ENCODE data around the gene TRAF5. TPM values are rescaled to one million over a fixed set of nuclear protein-coding genes. Genes with fewer than 3 reads are reported as not detected.

The TRAF5 gene
- total and polyA plus RNA-seq, 2 of the 4 experiments (the other 2 are of a cell fraction) = 10.0 to 14.7 TPM

DNA sequence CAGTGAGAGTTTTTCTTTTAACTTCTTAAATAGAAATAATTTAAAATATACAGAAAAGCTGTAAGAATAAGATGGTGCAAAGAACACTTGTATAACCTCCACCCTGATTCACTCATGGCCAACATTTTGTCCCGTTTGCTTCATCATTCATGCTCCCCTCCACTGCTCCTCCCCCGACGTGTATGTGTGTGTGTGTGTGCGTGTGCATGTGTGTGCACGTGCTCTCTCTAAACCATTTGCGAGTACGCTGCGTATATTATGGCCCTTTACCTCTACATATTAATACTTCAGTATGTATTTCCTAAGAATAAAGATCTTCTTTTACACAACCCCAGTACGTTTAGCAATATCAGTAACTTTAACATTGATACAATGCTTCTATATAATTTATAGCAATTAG is 43.0 kb downstream of the TRAF5 start:
- ChIA-PET POLR2A (ENCODE audit: unreplicated experiment) (no interaction called here), CTCF (no interaction called here)
- Histone ChIP-seq H3K4me2 (ENCODE audit: low read depth, low read length) (no peak overlapping the region), H3K36me3 (ENCODE audit: control insufficient read depth, insufficient read depth, low read length) (peaks cover 15% of the 10 kb centered on the region), H4K91ac (ENCODE audit: insufficient read depth, low read depth, low read length) (no peak overlapping the region), H2AFZ (replicated peaks; ENCODE audit: low read length, poor library complexity) (no peak overlapping the region), H3K27ac (ENCODE audit: insufficient read depth, low read length) (no peak overlapping the region), H2BK15ac (ENCODE audit: low read depth, low read length) (no peak overlapping the region), H3K14ac (replicated peaks; ENCODE audit: low read depth, low read length) (no peak overlapping the region), H3K56ac (ENCODE audit: extremely low read depth, insufficient read depth, low read length) (no peak overlapping the region), H4K8ac (ENCODE audit: low read depth in 2 of 2, low read length in 2 of 2) (no peak overlapping the region), H3K4ac (ENCODE audit: low read depth, low read length) (no peak overlapping the region), H4K20me1 (ENCODE audit: insufficient read depth, low read length) (no peaks in the 10 kb centered on the region), H3K9me1 (ENCODE audit: insufficient read depth, low read length) (0 out of 2 replicates have a peak, but pooled peaks cover 6% of the 10 kb centered on the region), H3K79me1 (ENCODE audit: low read depth in 1 of 2, low read length in 2 of 2) (no peaks in the 10 kb centered on the region; a peak in 1 of 4 replicates), H3K27me3 (ENCODE audit: control insufficient read depth, insufficient read depth, low read length) (no peaks in the 10 kb centered on the region), H2BK120ac (ENCODE audit: low read depth, low read length) (no peak overlapping the region), H2BK20ac (ENCODE audit: low read depth, low read length) (no peak overlapping the region), H4K5ac (ENCODE audit: low read depth, low read length) (no peak overlapping the region), H3K9ac (ENCODE audit: low read depth, low read length) (no peak overlapping the region), H2BK5ac (ENCODE audit: low read depth, low read length, poor library complexity, severe bottlenecking) (no peak overlapping the region), H3K23ac (ENCODE audit: low read depth, low read length) (no peak overlapping the region), H2AK5ac (ENCODE audit: low read depth, low read length) (no peak overlapping the region), H3K9me3 (ENCODE audit: control insufficient read depth, insufficient read depth, low read length) (no peaks in the 10 kb centered on the region), H2AK9ac (replicated peaks; ENCODE audit: low read depth, low read length, poor library complexity) (no peak overlapping the region), H3K4me3 (ENCODE audit: insufficient read depth, low read depth, low read length) (no peak overlapping the region), H3K18ac (ENCODE audit: low read depth, low read length) (no peak overlapping the region), H3K4me1 (ENCODE audit: control insufficient read depth, insufficient read depth, low read length) (no peaks in the 10 kb centered on the region)
- WGBS, 2 experiments (ENCODE audit: extremely low coverage in 2 of 2, insufficient read length in 1 of 2) = no CpG with 5 or more reads among the region's 9 CpGs
- ATAC-seq (ENCODE audit: low read depth) = no peak
- TF ChIP-seq MAFK (IDR thresholded peaks at IDR 0.05; ENCODE audit: low read depth, low read length) = no peak
- TF ChIP-seq RFX5 (IDR thresholded peaks at IDR 0.05; ENCODE audit: low read depth, low read length) = no peak
- TF ChIP-seq, protein P1, sequence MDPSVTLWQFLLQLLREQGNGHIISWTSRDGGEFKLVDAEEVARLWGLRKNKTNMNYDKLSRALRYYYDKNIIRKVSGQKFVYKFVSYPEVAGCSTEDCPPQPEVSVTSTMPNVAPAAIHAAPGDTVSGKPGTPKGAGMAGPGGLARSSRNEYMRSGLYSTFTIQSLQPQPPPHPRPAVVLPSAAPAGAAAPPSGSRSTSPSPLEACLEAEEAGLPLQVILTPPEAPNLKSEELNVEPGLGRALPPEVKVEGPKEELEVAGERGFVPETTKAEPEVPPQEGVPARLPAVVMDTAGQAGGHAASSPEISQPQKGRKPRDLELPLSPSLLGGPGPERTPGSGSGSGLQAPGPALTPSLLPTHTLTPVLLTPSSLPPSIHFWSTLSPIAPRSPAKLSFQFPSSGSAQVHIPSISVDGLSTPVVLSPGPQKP (IDR thresholded peaks at IDR 0.05; ENCODE audit: borderline replicate concordance, low read depth, low read length) = no peak
- TF ChIP-seq, protein P2, sequence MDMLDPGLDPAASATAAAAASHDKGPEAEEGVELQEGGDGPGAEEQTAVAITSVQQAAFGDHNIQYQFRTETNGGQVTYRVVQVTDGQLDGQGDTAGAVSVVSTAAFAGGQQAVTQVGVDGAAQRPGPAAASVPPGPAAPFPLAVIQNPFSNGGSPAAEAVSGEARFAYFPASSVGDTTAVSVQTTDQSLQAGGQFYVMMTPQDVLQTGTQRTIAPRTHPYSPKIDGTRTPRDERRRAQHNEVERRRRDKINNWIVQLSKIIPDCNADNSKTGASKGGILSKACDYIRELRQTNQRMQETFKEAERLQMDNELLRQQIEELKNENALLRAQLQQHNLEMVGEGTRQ (IDR thresholded peaks at IDR 0.05; ENCODE audit: low read depth, low read length) = no peak
- TF ChIP-seq MAZ (IDR thresholded peaks at IDR 0.05; ENCODE audit: borderline replicate concordance, low read depth, low read length) = no peak
- TF ChIP-seq NFE2L2 (IDR thresholded peaks at IDR 0.05; ENCODE audit: low read depth, low read length) = no peak
- no peak for TF ChIP-seq SMC3 (IDR thresholded peaks at IDR 0.05; ENCODE audit: low read depth, low read length)
- TF ChIP-seq CHD1 (IDR thresholded peaks at IDR 0.05; ENCODE audit: low read depth, low read length) = no peak
- no peak for TF ChIP-seq FOS (IDR thresholded peaks at IDR 0.05; ENCODE audit: low read depth, low read length)
- no peak for TF ChIP-seq RCOR1 (IDR thresholded peaks at IDR 0.05; ENCODE audit: insufficient replicate concordance, low read length)
- TF ChIP-seq MXI1 (IDR thresholded peaks at IDR 0.05; ENCODE audit: borderline replicate concordance, low read depth, low read length) = no peak
- TF ChIP-seq RAD21 (IDR thresholded peaks at IDR 0.05; ENCODE audit: low read length) = no peak
- TF ChIP-seq BHLHE40 (IDR thresholded peaks at IDR 0.05; ENCODE audit: low read depth, low read length) = no peak
- TF ChIP-seq, protein P3, sequence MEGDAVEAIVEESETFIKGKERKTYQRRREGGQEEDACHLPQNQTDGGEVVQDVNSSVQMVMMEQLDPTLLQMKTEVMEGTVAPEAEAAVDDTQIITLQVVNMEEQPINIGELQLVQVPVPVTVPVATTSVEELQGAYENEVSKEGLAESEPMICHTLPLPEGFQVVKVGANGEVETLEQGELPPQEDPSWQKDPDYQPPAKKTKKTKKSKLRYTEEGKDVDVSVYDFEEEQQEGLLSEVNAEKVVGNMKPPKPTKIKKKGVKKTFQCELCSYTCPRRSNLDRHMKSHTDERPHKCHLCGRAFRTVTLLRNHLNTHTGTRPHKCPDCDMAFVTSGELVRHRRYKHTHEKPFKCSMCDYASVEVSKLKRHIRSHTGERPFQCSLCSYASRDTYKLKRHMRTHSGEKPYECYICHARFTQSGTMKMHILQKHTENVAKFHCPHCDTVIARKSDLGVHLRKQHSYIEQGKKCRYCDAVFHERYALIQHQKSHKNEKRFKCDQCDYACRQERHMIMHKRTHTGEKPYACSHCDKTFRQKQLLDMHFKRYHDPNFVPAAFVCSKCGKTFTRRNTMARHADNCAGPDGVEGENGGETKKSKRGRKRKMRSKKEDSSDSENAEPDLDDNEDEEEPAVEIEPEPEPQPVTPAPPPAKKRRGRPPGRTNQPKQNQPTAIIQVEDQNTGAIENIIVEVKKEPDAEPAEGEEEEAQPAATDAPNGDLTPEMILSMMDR (conservative IDR thresholded peaks at IDR 0.05; ENCODE audit: low read depth, low read length) = no peak
- BruUV-seq (replicated peaks) = no TSS peak
- in situ Hi-C loops (cut with MboI; ENCODE audit: low sequenced_read_pairs) (no loop called here), dilution Hi-C loops (cut with HindIII; ENCODE audit: low sequenced_read_pairs, unreplicated experiment) (no loop called here), intact Hi-C loops (cut with micrococcal nuclease) (no loop called here)
- DNase-seq = no peak
